SJSA1 (cell line): Measurements from ENCODE around the gene ZGLP1. TPM values are rescaled to one million over a fixed set of nuclear protein-coding genes. Genes with fewer than 3 reads are reported as not detected.

ENCODE experiments used
- DNase-seq, 2 experiments: peaks; one replicate each; pipeline ENCODE4 v3.0.0-alpha.2; 2015 to 2020; ENCODE audit warnings: low spot score in 2 of 2, low read depth in 1 of 2
- H3K27ac ChIP-seq: fragments of 250-450 bp; sonication (Bioruptor Pico); 2 replicates; pipeline ENCODE4 v1.5.1; 2020; ENCODE audit warnings: mild to moderate bottlenecking, moderate library complexity
- H3K27me3 ChIP-seq: fragments of 250-450 bp; sonication (Bioruptor Pico); replicated peaks from 2 replicates; pipeline ENCODE4 v1.5.1; 2020; ENCODE audit warnings: mild to moderate bottlenecking, moderate library complexity
- H3K36me3 ChIP-seq: fragments of 250-450 bp; sonication (Bioruptor Pico); 2 replicates; pipeline ENCODE4 v1.5.1; 2020; ENCODE audit warnings: mild to moderate bottlenecking
- H3K4me1 ChIP-seq: fragments of 250-450 bp; sonication (Bioruptor Pico); replicated peaks from 2 replicates; pipeline ENCODE4 v1.6.1; 2021; ENCODE audit warnings: mild to moderate bottlenecking
- H3K4me3 ChIP-seq: fragments of 250-450 bp; sonication (Bioruptor Pico); 2 replicates; pipeline ENCODE4 v1.5.1; 2020; ENCODE audit warnings: mild to moderate bottlenecking
- H3K9me3 ChIP-seq: fragments of 250-450 bp; sonication (Bioruptor Pico); replicated peaks from 2 replicates; pipeline ENCODE4 v1.5.1; 2020; ENCODE audit warnings: mild to moderate bottlenecking
- total RNA-seq: library from RNA; depleted of rRNA; stranded (reverse); fragments of >200 nt; shearing (Covaris generic); gene quantifications from 2 replicates; pipeline ENCODE4 v1.2.3, GENCODE V29; 2014; rRNA removed

The ZGLP1 gene
- total RNA-seq, 1 experiment from 2014 or later: 1.2 TPM

- H3K9me3 ChIP-seq: no peaks in the 10 kb centered on the region
- peak; percentile 73 to 83 for DNase-seq
- H3K36me3 ChIP-seq: no peaks in the 10 kb centered on the region
- H3K27me3 ChIP-seq: no peaks in the 10 kb centered on the region
- H3K4me3 ChIP-seq: no peak overlapping the region
- no peak overlapping the region for H3K27ac ChIP-seq
- H3K4me1 ChIP-seq: peaks cover 25% of the 10 kb centered on the region
These were observed 40.1 kb downstream of the ZGLP1 start for GRCh38 chr19:10269333-10270179.

GRCh38 chr19:10268071-10268470 is 41.5 kb downstream of the ZGLP1 start:
- Histone ChIP-seq H3K4me1 (peaks cover 25% of the 10 kb centered on the region), H3K36me3 (no peaks in the 10 kb centered on the region), H3K27ac (no peak overlapping the region), H3K9me3 (no peaks in the 10 kb centered on the region), H3K27me3 (no peaks in the 10 kb centered on the region), H3K4me3 (no peak overlapping the region)
- DNase-seq: no peak

DNA sequence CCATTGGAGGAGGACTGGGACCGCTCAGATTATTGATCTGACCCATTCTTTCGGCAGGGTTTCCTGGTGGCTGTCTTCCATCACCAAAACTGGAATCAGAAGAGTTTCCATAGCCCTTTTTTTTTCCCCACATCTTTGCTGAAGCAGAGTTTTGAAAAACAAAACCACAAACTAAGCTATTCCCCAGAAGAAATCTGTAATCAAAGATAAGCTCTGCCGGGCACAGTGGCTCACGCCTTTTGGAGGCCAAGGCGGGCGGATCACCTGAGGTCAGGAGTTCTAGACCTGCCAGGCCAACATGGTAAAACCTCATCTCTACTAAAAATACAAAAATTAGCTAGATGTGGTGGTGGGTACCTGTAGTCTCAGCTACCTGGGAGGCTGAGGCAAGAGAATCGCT is 42.9 kb downstream of the ZGLP1 start:
- Histone ChIP-seq H3K27ac (no peak overlapping the region), H3K27me3 (no peaks in the 10 kb centered on the region), H3K4me3 (no peak overlapping the region), H3K9me3 (no peaks in the 10 kb centered on the region), H3K36me3 (no peaks in the 10 kb centered on the region), H3K4me1 (peaks cover 22% of the 10 kb centered on the region)
- no peak for DNase-seq

GRCh38 chr19:10262771-10263170 is 46.8 kb downstream of the ZGLP1 start:
- Histone ChIP-seq H3K27me3 (no peaks in the 10 kb centered on the region), H3K27ac (no peak overlapping the region), H3K4me3 (no peak overlapping the region), H3K36me3 (peaks cover 21% of the 10 kb centered on the region), H3K9me3 (no peaks in the 10 kb centered on the region), H3K4me1 (no peaks in the 10 kb centered on the region)
- DNase-seq: no peak

DNA sequence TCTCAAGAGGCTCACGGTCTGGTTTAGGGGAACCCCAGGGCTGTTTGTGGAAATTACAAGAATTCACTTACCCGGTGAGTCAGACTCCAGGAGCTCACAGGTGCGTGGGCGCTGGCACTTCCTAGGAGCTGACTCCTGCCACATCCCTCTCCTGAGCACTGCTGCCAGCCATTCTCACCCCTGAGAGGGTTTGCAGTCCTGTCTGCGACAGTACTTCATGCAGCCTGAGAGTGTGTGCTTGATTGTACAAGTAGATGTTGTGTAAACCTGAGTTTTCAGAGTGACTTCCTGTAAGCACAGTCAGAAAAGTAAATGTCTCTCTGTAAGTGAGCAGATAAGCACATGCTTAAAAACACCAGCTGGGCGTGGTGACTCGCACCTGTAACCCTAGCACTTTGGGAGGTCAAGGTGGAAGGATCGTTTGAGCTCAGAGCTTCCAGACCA is 49.5 kb downstream of the ZGLP1 start:
- no peak overlapping the region for H3K27ac ChIP-seq
- no peak overlapping the region for H3K4me3 ChIP-seq

GRCh38 chr19:10259162-10259905 is 50.3 kb downstream of the ZGLP1 start:
- Histone ChIP-seq H3K9me3 (no peaks in the 10 kb centered on the region), H3K27me3 (no peaks in the 10 kb centered on the region), H3K27ac (no peak overlapping the region), H3K36me3 (peaks cover 53% of the 10 kb centered on the region), H3K4me3 (no peak overlapping the region), H3K4me1 (no peaks in the 10 kb centered on the region)
- peak; percentile 67 to 93 for DNase-seq

More for the DNA sequence above, 49.5 kb downstream of the ZGLP1 start:
- Histone ChIP-seq H3K4me1 (no peaks in the 10 kb centered on the region), H3K36me3 (peaks cover 45% of the 10 kb centered on the region), H3K9me3 (no peaks in the 10 kb centered on the region), H3K27me3 (no peaks in the 10 kb centered on the region)
- no peak for DNase-seq

DNA sequence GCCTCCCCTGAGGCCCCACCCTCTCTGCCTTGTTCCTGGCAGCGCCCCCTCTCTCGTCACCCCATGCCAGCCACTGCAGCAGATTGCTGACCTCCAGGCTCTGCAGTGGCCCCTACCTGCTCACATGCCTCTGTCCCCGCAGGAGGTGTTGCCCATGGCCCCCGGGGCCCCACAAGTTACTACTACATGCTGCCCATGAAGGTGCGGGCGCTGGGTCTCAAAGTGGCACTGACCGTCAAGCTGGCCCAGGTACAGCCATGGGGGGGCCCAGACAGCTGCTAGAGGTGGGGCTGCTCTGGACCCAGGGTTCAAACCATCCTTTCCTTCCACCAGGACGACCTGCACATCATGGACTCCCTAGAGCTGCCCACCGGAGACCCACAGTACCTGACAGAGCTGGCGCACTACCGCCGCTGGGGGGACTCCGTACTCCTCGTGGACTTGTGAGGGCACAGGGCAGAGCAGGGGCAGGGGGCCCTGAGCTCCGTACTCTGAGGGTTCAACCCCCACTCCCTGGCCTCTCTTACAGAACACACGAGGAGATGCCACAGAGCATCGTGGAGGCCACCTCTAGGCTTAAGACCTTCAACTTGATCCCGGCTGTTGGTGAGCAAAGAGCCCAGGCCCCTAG is 51.4 kb downstream of the ZGLP1 start:
- Histone ChIP-seq H3K27ac (no peak overlapping the region), H3K4me1 (no peaks in the 10 kb centered on the region), H3K27me3 (no peaks in the 10 kb centered on the region), H3K9me3 (no peaks in the 10 kb centered on the region), H3K36me3 (peaks cover 62% of the 10 kb centered on the region), H3K4me3 (no peak overlapping the region)
- no peak for DNase-seq

- Histone ChIP-seq H3K9me3 (no peaks in the 10 kb centered on the region), H3K4me3 (no peak overlapping the region), H3K36me3 (peaks cover 70% of the 10 kb centered on the region), H3K27me3 (no peaks in the 10 kb centered on the region), H3K4me1 (no peaks in the 10 kb centered on the region; the same call in 1 of the 2 replicates), H3K27ac (no peak overlapping the region)
- DNase-seq: no peak
These were observed 52.5 kb downstream of the ZGLP1 start for GRCh38 chr19:10256970-10257615.

DNA sequence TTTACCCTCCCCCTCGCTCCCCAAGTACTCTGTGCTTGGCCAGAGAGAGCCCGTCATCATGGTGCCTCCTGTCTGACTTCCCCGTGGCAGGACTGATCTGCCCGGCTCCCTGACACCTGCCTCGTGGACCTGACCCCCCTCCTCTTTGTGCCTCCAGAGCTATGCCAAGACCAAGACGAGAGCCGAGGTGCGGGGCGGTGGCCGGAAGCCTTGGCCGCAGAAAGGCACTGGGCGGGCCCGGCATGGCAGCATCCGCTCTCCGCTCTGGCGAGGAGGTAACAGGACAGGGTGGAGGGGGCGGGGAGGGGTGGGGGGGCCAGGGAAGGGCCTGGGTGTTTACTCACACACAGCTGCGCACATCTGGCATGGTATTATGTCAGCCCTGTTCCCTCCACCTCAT is 53.1 kb downstream of the ZGLP1 start:
- H3K4me3 ChIP-seq: no peak overlapping the region
- H3K9me3 ChIP-seq: no peaks in the 10 kb centered on the region
- DNase-seq: no peak
- H3K4me1 ChIP-seq: no peaks in the 10 kb centered on the region; the same call in 1 of the 2 replicates
- no peak overlapping the region for H3K27ac ChIP-seq
- H3K36me3 ChIP-seq: peaks cover 73% of the 10 kb centered on the region
- H3K27me3 ChIP-seq: no peaks in the 10 kb centered on the region

DNA sequence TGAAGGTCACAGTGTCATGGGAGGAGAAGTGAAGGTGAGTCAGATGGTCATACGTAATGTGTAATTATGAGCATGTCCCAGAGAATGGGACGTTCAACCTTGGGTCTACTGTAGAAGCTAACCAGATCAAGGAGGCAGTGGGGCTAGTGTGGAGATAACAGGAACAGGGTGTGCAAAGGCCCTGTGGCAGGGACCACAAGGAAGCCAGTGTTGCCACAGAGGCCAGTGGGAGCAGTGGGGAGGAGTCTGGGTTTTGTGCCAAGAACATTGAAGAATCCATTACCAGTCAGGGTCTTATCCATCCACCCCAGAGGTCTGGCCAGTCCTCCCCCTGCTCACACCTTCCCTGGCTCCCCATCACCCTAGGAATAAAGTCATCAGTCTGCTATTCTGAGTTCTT is 54.3 kb downstream of the ZGLP1 start:
- Histone ChIP-seq H3K27ac (no peak overlapping the region), H3K4me1 (no peaks in the 10 kb centered on the region; the same call in 1 of the 2 replicates), H3K4me3 (no peak overlapping the region), H3K27me3 (no peaks in the 10 kb centered on the region), H3K9me3 (no peaks in the 10 kb centered on the region), H3K36me3 (peaks cover 73% of the 10 kb centered on the region)
- DNase-seq: no peak

Other genes with a start within 250 kb of the ZGLP1 start
- 14.5 and 17.4 TPM in 2 replicates for gene SHFL, start 223.5 kb downstream of the ZGLP1 start, total RNA-seq
- 0.11 TPM in 1 of 2 replicates, not detected in the other for gene ANGPTL6, start 207.1 kb downstream of the ZGLP1 start, total RNA-seq
- gene PPAN, start 203.5 kb downstream of the ZGLP1 start, total RNA-seq: 28.0 and 31.4 TPM in 2 replicates
- gene P2RY11, start 198.1 kb downstream of the ZGLP1 start, total RNA-seq: 1.9 and 2.2 TPM in 2 replicates
- 295 and 346 TPM in 2 replicates for gene EIF3G, start 189.9 kb downstream of the ZGLP1 start, total RNA-seq
- 120 and 170 TPM in 2 replicates for gene DNMT1, start 114.9 kb downstream of the ZGLP1 start, total RNA-seq
- gene S1PR2, start 78.5 kb downstream of the ZGLP1 start, total RNA-seq: 4.9 and 7.0 TPM in 2 replicates
- 86.3 and 87.4 TPM in 2 replicates for gene MRPL4, start 57.6 kb downstream of the ZGLP1 start, total RNA-seq
- 11.9 and 17.2 TPM in 2 replicates for gene ICAM1, start 38.7 kb downstream of the ZGLP1 start, total RNA-seq
- gene ICAM4, start 22.9 kb downstream of the ZGLP1 start, total RNA-seq: not detected in 2 replicates
- gene ICAM5, start 19.9 kb downstream of the ZGLP1 start, total RNA-seq: 0.38 and 0.79 TPM in 2 replicates
- gene FDX2, start 6.2 kb upstream of the ZGLP1 start, total RNA-seq: 25.5 and 84.1 TPM in 2 replicates
- 27.3 and 36.4 TPM in 2 replicates for gene RAVER1, start 23.7 kb upstream of the ZGLP1 start, total RNA-seq
- 6.0 and 8.1 TPM in 2 replicates for gene ICAM3, start 29.8 kb upstream of the ZGLP1 start, total RNA-seq
- 62.3 and 72.4 TPM in 2 replicates for gene TYK2, start 70.8 kb upstream of the ZGLP1 start, total RNA-seq
- gene CDC37, start 93.7 kb upstream of the ZGLP1 start, total RNA-seq: 284 and 367 TPM in 2 replicates
- 6.9 and 11.5 TPM in 2 replicates for gene PDE4A, start 110.7 kb upstream of the ZGLP1 start, total RNA-seq
- 49.8 and 74.1 TPM in 2 replicates for gene KEAP1, start 193.5 kb upstream of the ZGLP1 start, total RNA-seq
- gene S1PR5, start 207.6 kb upstream of the ZGLP1 start, total RNA-seq: 0.05 TPM in 1 of 2 replicates, not detected in the other
- gene ATG4D, start 234.1 kb upstream of the ZGLP1 start, total RNA-seq: 39.2 and 39.4 TPM in 2 replicates